ENCODE measurements around the gene TLR10. TPM values are rescaled to one million over a fixed set of nuclear protein-coding genes. Genes with fewer than 3 reads are reported as not detected.
"Not testable (repeated sequence)": the region's sequence is repeated elsewhere in the genome, so short reads cannot be mapped to it uniquely, and the experiment has no call there.

Gene TLR10
- total RNA-seq, 6 experiments from 2014 or later, result not detected

DNA sequence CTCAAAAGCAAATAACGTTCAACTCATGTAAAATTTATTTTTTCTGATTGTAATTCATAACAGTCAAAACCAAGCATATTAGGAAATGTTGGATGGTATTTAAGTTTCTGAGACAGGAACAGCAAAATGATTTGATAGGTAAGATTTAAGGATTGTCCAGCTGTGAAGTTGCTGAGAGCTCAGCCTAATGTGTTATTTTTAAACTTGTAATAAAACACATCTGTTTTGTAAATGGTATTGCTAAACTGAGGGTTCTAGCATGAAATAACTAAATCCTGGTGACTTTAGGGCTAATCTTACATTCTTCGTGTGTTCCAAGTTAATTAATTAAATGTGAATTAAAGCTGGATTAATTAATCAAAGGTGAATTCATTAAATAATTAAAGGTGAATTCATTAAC lies 13.3 kb downstream of the TLR10 start:
- H3K36me3 Mint-ChIP-seq (ENCODE audit: low read depth), result 0 out of 2 replicates have a peak, but pooled peaks cover 1% of the 10 kb centered on the region
- H3K4me3 Mint-ChIP-seq, result no peak overlapping the region
- H3K9me3 Mint-ChIP-seq, result no peaks in the 10 kb centered on the region
- DNase-seq, result no peak
- H3K4me1 Mint-ChIP-seq (ENCODE audit: low read depth), result no peaks in the 10 kb centered on the region
- no peak for TF ChIP-seq CTCF (IDR thresholded peaks at IDR 0.05)
- peaks cover 21% of the 10 kb centered on the region for H3K27me3 Mint-ChIP-seq (ENCODE audit: insufficient read depth)
- no peak overlapping the region for H3K27ac Mint-ChIP-seq

GRCh38 chr4:38768968-38769394 lies 13.8 kb downstream of the TLR10 start:
- Mint-ChIP-seq H3K9me3 (no peaks in the 10 kb centered on the region), H3K27ac (no peak overlapping the region), H3K27me3 (ENCODE audit: insufficient read depth) (peaks cover 18% of the 10 kb centered on the region), H3K36me3 (ENCODE audit: low read depth) (no peaks in the 10 kb centered on the region), H3K4me1 (ENCODE audit: low read depth) (no peaks in the 10 kb centered on the region), H3K4me3 (no peak overlapping the region)
- DNase-seq, result no peak
- TF ChIP-seq CTCF (IDR thresholded peaks at IDR 0.05), result no peak

DNA sequence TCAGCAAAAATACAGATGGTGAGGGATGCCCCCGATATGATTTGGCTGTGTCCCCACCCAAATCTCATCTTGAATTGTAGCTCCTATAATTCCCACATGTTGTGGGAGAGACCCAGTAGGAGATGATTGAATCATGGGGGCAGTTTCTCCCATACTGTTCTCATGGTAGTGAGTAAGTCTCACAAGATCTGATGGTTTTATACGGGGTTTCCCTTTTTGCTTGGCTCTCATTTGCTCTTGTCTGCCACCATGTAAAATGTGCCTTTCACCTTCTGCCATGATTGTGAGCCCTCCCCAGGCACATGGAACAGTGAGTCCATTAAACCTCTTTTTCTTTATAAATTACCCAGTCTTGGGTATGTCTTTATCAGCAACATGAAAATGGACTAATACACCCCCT lies 15.8 kb downstream of the TLR10 start:
- peaks cover 19% of the 10 kb centered on the region for H3K27me3 Mint-ChIP-seq (ENCODE audit: insufficient read depth)
- H3K4me1 Mint-ChIP-seq (ENCODE audit: low read depth); H3K4me3 Mint-ChIP-seq; H3K36me3 Mint-ChIP-seq (ENCODE audit: low read depth); H3K9me3 Mint-ChIP-seq; H3K27ac Mint-ChIP-seq; DNase-seq: not testable (repeated sequence)

- Mint-ChIP-seq H3K27ac (no peak overlapping the region), H3K27me3 (ENCODE audit: insufficient read depth) (peaks cover 16% of the 10 kb centered on the region), H3K4me3 (no peak overlapping the region), H3K9me3 (no peaks in the 10 kb centered on the region), H3K36me3 (ENCODE audit: low read depth) (no peaks in the 10 kb centered on the region), H3K4me1 (ENCODE audit: low read depth) (no peaks in the 10 kb centered on the region)
- TF ChIP-seq CTCF (IDR thresholded peaks at IDR 0.05), result no peak
- peak; percentile 30 for DNase-seq
Measured at GRCh38 chr4:38765382-38765781, 17.4 kb downstream of the TLR10 start.

GRCh38 chr4:38764277-38764676 lies 18.5 kb downstream of the TLR10 start:
- DNase-seq, result no peak
- no peak for TF ChIP-seq CTCF (IDR thresholded peaks at IDR 0.05)
- Mint-ChIP-seq H3K27me3 (ENCODE audit: insufficient read depth) (peaks cover 12% of the 10 kb centered on the region; the same call in 1 of the 2 replicates), H3K27ac (no peak overlapping the region), H3K4me3 (no peak overlapping the region), H3K4me1 (ENCODE audit: low read depth) (peaks cover 4% of the 10 kb centered on the region), H3K9me3 (no peaks in the 10 kb centered on the region), H3K36me3 (ENCODE audit: low read depth) (no peaks in the 10 kb centered on the region)

- Mint-ChIP-seq H3K36me3 (ENCODE audit: low read depth) (no peaks in the 10 kb centered on the region), H3K9me3 (no peaks in the 10 kb centered on the region), H3K4me3 (no peak overlapping the region), H3K27me3 (ENCODE audit: insufficient read depth) (peaks cover 9% of the 10 kb centered on the region; the same call in 1 of the 2 replicates), H3K27ac (no peak overlapping the region), H3K4me1 (ENCODE audit: low read depth) (peaks cover 7% of the 10 kb centered on the region)
- TF ChIP-seq CTCF (IDR thresholded peaks at IDR 0.05), result no peak
- DNase-seq, result no peak
Measured at GRCh38 chr4:38762560-38762959, 20.2 kb downstream of the TLR10 start.

Data from HFFc6 (cell line).